GM18858 (cell line): Measurements from ENCODE around the gene FAM199X.

Source experiments
- ATAC-seq: cut with Tn5 transposase; IDR thresholded peaks from one replicate; pipeline ENCODE4 v1.9.1; 2021; ENCODE audit not compliant: unreplicated experiment

FAM199X gene

DNA sequence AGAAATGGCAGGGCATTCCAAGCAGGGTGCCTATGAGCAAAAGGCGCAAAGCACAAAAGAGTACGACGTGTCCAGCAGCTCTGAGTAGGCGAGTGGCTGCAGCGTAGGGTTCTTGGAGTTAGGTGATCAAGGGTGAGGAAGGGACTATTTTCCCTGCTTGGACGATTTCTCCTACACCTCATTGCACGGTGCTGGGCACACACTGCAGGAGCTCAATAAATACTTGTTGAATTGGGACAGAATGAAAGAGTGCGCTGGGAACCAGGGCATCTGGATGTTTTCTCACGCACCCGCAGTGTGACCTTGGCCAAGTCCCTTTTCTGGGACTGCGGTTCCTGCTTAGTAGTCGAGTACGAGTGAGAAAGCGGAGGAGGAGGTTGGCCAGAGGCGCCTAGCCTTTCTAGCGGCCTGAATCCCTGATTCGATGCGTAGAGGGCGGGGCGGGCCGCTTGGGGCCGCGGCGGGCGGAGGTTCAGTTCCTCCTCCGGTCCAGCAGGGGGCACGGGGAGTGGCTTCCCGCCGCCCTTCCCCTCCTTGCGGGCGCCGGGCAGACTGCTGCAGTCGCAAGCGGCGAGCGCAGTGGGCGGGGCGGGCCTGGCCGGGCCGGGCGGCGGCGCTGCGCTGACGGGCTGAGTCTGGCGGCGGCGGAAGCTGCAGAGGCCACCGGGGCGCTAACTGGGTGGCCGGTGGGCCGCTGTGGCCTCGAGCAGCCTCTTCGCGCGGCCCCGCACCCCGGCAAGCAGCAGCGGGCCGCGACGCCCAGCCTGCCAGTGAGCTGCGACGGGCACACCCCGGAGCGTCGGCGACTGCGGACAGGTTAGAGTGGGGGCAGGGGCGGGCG lies at the start of gene FAM199X:
Gene FAM199X, plus strand, starts transcription at position 560 of the 841 bp plus-strand sequence. CDS start 333 bp downstream, outside the sequence.
- ATAC-seq: peak; percentile 92

DNA sequence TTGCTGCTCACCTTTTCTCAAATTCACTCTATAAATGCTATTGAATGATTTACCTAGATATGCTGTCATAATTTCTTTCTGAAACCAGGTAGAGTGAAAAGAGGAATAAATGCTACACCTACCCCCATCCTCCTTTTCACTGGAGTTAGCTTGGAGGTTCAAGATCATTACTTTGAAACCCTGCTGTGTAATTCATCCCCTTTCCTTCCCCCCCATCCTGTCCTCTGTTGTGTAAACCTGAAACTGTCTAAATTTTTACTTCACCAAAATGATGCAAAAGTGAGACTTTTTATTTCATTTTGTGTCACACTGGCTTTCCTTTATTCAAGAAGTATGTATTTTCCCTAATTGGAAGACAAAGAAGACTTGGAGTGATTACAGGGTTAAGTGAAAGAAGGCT lies 48.5 kb upstream of the FAM199X start:
- ATAC-seq: no peak

DNA sequence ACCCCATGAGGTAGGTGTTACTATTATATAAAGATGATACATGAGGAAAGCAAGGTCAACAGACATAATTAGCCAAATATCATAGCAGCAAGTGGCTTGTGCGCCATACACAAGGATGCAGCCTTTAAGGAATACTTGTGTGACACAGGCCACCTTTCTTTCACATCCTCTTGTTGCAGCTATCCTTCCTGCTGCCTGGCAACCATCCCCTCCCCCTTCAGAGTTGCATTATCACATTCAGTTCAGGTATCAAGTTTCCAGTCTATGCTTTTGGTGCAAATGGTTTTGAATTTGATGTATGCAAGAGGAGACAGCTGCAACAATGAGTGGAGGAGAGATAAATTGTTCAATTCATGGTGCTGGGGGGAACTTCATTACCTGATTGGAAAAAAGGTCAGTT lies 47.5 kb upstream of the FAM199X start:
- no peak for ATAC-seq

DNA sequence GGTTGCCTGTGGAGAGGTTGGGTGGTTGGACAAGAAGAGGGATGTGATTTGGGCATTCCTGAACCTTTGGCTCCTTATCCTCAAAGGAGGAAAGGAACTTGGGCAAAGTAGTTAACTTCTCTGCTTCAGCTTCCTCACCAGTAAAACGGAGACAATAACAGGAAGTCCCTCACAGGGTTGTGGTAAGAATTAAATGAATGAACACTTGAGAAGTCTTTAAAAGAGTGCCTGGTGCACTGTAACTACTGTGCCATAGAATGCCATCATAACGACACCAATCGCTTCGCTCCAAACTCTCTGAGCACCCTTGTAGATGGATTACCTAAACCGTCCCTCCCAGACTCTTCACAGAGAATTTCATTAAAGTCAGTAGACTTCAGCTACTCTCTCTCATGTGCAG lies 43.4 kb upstream of the FAM199X start:
- ATAC-seq: no peak

DNA sequence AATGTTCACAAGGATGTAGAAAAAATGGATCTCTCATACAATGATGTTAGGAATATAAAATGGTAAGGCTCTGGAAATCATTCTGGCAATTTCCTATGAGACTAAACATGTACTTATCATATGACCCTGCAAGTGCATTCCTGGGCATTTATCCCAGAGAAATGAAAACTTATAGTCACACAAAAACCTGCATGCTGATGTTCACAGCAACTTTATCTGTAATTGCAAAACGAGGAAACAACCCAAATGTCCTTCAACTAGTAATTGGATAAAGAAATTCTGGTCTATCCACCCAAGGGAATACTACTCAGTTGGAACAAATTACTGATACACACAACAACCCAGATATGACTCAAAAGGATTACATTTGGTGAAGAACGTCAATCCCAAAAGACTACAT lies 39.4 kb upstream of the FAM199X start:
- no peak for ATAC-seq

DNA sequence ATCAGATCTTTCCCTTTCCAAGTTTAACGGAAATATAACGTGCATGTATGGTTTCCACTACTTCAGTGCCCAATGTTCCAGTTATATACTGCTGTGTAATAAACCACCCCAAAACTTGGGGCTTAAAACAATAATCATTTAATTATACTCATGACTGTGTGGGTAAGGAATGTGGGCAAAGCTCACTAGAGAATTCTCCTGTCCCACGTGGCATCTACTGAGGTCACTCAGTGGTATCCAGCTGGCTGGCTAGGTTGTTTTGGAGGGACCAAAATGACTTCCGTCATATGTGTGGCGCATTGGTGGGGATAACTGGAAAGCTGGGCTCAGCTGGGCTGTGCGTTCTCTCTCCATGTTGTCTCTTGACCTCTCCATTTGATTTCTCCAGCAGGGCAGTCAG lies 35.4 kb upstream of the FAM199X start:
- ATAC-seq: no peak

DNA sequence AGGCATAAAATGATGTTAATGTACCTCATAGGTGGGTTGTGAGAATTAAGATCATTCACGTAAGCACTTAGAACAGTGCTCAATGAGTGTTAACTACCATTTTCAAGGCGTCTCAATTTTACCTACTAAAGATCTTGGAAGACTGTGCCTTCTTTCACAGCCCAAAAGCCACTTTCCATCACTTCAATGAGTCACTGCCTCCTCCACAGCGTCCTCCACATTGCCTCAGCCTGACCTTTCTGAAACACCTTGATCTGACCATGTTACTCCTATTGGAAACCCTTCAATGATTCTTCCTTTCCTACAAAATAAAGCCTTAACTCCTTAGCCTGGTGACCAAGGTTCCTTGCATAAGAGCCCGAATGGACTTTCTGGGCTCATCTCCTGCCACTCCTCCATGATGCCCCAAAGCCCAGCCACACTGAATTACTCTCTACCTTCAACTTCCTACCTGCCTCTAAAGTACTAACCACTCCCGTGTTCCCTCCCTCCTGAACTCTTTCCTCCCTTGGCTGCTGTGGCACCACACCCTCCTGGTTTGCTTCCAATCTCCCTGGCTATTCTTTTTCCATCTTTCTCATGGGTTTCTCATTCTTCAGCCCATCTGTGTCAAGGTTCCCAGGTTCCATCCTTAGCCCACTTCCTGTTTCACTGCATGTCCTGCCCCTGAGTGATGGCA lies 31.5 kb upstream of the FAM199X start:
- no peak for ATAC-seq

DNA sequence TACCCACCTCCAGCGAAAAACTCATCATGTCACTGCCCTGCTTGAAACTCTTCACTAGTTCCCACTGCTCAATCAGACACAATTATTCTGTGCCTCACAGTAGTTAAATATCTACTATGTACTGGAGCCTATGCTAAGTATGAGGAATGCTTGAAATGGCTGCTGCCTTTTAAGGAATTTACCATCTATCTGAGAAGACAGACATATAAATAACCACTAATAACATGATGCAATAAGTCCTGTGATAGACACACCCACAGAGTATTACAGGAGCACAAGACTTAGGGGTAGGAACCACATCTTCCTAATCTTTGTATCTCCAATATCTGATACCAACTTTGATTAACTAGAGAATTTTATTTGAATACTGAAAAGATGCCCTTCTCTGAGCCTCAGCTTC lies 30.6 kb upstream of the FAM199X start:
- no peak for ATAC-seq

DNA sequence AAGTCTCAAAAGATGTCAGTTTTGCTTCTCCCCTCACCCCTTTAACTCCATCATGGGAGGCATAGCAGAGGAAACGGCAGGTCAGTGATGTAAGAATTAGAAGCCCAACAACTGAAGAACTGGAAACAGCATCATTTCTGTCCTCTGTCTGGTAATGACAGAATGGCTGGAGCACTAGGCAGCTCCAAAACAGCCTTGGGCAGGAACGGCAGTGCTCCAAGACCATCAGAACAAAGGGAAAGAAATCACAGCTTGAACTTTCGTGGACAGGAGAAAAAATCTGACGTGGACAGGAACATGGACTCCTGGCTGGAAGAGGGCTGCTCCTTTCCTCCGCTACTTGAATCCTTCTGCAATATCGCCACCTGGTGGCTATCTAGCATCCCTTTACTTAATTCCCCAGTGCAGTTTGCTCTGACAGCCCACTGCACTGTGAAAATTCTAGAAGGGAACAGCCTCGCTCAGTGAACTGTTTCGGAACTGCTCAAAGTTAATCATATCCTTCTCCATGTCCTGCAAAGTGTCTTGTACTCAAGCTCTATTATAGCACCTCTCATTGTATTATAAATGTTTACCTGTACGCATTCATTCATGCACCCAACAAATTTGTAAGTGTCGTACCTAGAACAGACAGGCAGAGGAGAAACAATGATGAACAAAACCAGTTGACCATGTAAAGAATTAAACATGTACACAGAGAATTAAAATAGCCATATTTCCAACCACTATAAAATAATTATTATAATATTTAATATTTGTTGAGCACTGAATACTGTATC lies 29.8 kb upstream of the FAM199X start:
- ATAC-seq: peak; percentile 92

DNA sequence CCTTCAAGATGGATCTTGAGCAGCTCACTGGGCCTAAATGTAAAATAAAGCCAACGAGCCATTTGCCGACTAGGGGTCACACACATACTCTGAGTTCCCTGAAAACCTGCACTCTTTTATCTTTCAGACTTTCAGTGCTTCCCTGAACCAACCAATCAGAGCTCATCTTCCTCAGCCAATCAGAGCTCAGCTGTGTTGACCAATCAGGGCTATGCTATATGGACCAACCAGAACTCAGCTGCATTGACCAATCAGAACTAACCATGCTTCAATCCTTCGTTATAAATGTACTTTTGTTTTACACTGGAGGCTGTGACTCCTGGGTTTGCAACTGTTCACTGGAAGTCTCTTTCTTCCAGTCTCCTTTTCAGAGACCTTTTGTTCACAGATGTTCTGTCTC lies 28.8 kb upstream of the FAM199X start:
- ATAC-seq: no peak

DNA sequence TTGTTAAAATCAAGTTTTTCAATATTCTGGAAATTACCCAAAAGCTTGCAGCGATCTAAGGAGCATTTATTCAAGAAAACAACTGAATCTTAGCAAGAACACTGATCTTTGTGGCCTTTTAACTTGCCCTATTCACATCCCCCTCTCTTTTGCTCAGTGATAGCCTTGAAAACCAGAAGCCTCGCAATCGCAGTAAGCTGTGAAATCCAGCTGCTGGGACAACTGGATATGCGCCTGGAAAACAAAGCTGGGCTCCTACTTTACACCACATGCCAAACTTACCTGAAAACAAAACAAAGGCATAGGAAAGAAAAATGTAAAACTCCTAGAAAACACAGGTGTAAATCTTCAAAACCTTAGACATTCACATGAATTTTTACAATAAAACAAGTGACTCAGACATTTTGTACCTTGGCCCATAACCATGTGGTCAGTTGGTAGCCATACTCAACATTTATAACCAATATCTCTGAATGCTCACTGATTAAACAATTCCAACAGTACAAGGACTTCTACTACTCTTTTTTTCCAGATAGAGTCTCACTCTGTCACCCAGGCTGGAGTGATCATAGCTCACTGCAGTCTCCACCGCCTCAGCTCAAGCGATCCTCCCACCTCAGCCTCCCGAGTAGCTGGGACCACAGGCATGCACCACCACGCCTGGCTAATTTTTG lies 25.0 kb upstream of the FAM199X start:
- no peak for ATAC-seq

DNA sequence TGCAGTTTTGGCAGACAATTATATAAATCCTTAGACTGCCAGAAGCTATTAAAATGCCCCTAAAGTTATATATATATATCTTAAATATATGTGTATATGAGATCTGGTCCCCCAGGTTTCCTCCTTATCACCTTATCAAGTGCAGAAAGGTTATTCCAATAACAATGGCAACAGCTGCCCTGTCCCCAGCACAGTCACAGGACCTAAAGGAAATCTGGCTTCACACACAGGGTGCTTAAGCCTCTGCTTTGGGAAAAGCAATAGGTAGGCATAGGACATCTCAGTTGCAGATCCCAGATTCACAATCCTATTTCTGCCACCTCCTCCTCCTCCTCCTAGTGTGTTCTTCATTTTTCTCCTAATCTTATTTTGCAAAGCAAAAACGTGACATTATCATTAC lies 15.2 kb upstream of the FAM199X start:
- no peak for ATAC-seq

DNA sequence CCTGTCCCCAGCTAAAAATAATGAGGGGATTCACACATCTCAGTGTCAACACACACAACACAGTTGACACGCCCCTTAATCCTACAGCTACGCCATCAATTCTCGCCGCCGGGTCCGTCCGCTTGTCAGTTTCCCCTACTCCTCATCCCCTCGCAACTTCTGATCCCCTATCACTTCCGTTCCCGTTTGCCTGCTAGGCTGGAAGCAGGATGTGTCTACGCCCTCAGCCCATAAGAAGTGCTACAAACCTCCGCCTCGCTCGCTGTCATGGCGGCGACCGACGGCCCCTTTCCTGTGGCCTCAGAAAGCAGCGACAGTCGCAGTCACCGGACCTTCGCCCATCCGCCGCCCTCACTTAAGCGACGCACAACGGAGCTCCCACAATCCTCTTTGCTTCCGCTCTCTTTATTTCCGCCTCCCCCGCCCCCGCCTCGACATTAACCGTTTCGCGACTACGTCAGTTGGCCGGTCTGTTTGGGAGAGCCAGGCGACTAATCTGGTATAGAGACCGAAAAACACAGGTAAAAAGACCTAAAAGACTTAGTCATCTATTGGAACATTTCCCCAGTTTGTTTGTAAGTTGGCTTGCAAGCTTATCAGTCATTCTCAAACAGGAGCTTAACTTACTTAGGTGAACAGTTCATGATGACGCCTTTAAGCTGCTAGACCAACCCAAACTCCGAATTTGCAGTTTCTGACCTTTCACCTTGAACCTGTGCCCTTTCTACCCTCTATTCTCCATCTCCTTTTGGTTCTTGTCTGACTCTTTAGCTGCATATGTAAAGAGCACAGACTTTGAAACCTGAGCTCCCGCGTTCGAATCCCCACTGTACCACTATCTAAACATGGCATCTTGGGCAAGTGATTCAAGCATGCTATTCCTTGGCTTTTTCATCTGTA lies 9.4 kb upstream of the FAM199X start, which contains the start of gene SLC25A53:
Gene SLC25A53, minus strand, starts transcription at position 380 of the 900 bp plus-strand sequence. CDS start 51,752 bp downstream, outside the sequence.
- ATAC-seq: peak; percentile 90

DNA sequence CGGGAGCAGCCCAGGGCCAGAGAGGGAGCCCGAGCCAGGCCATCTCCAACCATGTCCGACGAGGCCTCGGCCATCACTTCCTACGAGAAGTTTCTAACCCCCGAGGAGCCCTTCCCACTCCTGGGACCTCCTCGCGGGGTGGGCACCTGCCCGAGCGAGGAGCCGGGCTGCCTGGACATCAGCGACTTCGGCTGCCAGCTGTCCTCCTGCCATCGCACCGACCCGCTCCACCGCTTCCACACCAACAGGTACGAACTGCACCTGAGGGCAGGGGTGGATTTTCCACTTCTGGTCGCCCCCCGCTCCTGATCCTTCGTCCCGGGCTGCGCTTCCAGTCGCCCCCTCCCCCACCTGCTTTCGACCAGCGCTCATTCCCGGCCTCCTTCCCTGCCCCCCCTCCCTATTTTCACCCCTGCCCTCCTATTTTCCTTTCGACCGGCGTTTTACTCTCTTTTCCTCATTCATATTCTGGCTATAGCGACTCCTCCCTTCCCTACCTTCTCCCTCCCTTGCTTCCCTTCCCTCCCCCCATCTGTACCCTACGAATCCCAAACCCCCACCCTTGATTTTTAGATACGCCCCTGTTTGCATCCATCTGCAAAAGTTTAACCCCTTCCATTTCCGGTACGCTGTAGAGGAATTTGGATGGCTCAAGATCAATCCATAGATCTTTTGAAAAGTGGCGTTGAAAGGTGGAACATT lies 633 bp downstream of the FAM199X start:
- ATAC-seq: no peak

DNA sequence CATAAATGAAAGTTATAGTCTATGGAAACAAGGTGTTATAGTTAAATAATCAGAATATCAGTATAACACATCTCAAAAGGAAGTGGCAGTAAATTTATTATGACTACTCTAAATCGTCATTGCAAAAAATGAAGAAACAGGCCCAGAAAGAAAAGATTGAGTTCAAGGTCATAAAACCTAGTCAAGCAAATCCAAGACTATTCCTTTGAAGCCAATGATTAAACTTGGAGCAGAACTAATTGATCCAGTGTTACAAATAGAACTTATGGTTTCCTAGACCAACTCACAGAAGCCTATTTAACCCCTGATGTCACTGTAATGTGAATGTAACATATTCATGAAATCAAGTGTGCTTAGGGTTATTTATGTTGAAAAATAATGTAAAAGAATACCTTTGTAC lies 1.9 kb downstream of the FAM199X start:
- no peak for ATAC-seq

DNA sequence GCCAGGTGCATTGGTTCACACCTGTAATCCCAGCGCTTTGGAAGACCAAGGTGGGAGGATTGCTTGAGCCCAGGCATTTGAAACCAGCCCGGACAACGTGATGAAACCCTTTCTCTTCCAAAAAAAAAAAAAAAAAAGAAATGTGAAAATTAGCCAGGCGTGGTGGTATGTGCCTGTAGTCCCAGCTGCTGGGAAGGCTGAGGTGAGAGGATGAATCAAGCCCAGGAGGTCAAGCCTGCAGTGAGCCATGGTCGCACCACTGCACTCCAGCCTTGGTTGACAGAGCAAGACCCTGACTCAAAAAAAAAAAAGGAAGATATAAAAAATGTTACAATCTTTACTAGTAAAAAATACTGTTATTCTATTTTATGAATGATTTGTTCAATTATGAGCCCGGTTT lies 5.9 kb downstream of the FAM199X start:
- no peak for ATAC-seq

DNA sequence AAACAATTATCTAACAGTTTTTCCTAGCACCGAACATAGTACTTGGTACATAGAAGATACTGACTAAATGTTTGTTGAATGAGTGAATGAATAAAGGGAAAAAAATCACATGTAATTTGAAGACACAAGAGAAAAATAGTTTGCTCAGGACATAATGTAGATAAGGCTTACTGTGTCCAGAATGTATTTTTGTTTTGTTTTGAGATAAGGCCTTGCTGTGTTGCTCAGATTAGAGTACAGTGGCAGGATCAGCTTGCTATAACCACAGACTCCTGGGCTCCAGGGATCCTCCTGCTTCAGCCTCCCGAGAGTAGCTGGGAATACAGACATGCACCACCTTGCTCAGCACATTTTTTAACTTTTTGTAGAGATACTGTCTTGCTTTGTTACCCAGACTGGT lies 6.5 kb downstream of the FAM199X start:
- ATAC-seq: no peak

DNA sequence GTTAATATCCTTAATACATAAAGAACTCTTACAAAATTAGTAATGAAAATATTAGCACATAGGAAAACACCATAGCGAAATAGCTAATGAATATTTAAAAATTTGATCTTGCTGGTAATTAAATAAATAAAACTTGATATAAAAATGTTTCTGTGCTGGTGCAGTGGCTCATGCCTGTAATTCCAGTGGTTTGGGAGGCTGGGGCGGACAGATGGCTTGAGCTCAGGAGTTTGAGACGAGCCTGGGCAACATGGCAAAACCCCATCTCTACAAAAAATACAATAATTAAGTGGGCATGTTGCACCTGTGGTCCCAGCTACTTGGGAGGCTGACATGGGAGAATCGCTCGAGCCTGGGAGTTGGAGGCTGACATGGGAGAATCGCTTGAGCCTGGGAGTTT lies 7.6 kb downstream of the FAM199X start:
- no peak for ATAC-seq

DNA sequence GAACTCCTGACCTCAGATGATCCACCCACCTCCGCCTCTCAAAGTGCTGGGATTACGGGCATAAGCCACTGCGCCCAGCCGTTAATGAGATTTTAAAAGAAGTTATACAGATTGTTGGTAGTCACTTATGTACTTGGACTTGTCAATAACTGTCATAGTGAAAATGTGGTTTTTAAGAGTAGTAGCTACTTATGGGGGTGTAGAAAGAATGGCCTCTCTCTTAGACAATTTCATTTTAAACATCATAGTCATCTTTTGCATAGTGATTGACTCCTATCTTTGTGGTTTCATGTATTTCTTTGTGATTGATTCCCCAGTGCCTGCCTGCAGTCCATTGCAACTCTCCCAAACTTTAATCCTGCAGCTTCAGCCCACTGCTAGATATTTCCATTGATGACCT lies 17.4 kb downstream of the FAM199X start:
- ATAC-seq: no peak
